ENCODE results near the gene BARHL2. TPM values are rescaled to one million over a fixed set of nuclear protein-coding genes. Genes with fewer than 3 reads are reported as not detected.

BARHL2 gene
- total RNA-seq, 2 donors from 2014 or later = not detected

DNA sequence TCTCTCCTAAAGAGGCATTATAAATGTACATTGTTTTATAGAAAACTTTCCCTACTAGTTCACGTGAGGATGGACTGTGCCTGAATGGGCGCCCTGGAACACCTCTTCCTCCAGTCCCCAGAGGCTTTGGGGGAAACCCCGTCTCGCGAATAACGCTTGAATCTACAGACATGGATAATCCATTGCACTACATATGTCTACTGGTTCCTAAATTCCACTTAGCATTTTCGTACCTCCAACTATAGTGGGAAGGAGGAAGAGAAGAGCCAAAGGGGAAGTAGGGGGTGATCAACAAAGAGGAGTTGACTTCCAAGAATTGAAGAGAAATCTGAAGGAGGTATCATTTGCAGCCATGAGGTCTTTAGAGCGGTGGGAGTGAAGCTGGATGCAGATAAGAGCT lies 11.1 kb downstream of the BARHL2 start:
- 12 to 19% methylated on average over 8 of the region's 8 CpGs for WGBS, 2 donors
- ATAC-seq = no peak
- no peaks in the 10 kb centered on the region for H3K9me3 ChIP-seq
- no peak overlapping the region for H3K27ac ChIP-seq
- DNase-seq = no peak
- H3K27me3 ChIP-seq = peaks cover 6 to 48% of the 10 kb centered on the region in 2 donors
- intact Hi-C loops (cut with DNase I) = no loop called here
- no peaks in the 10 kb centered on the region for H3K36me3 ChIP-seq (replicated peaks in 1 of 2; ENCODE audit: insufficient read depth in 1 of 2, low read depth in 2 of 2)
- no peak for TF ChIP-seq CTCF (IDR thresholded peaks at IDR 0.05)
- TF ChIP-seq POLR2A (IDR thresholded peaks at IDR 0.05) = no peak
- H3K4me3 ChIP-seq = no peak overlapping the region
- peaks cover 20% of the 10 kb centered on the region for H3K4me1 ChIP-seq

- Histone ChIP-seq H3K27ac (no peak overlapping the region), H3K36me3 (replicated peaks in 1 of 2; ENCODE audit: insufficient read depth in 1 of 2, low read depth in 2 of 2) (no peaks in the 10 kb centered on the region), H3K27me3 (peaks cover 6 to 38% of the 10 kb centered on the region in 2 donors), H3K9me3 (no peaks in the 10 kb centered on the region), H3K4me1 (peaks cover 18% of the 10 kb centered on the region), H3K4me3 (no peak overlapping the region)
- ATAC-seq (no peak), DNase-seq (no peak)
- intact Hi-C loops (cut with DNase I) = no loop called here
- WGBS, 2 donors = 8 to 14% methylated on average over 14 of the region's 14 CpGs
- TF ChIP-seq CTCF (IDR thresholded peaks at IDR 0.05) (no peak), POLR2A (IDR thresholded peaks at IDR 0.05) (no peak)
Measured at GRCh38 chr1:90704817-90705216, 12.3 kb downstream of the BARHL2 start.

DNA sequence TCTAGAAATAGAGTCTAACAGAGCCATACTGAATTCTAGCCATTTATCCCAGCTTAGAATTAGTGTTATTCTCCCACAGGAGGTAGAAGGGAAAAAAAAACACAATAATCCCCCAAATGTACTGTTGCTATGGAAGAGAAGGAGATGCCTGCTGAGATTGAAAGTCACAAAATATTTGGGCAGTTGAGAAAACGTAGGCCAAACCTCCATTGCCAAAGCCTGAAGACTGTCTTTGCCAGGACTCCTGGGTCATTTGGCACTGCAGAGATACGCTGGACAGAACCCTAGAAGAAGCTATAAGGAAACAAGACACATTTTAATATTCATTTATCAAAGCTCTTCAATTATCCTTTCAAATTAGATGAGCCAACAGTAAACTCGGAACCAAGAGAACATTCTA lies 22.3 kb downstream of the BARHL2 start:
- Histone ChIP-seq H3K9me3 (no peaks in the 10 kb centered on the region), H3K4me1 (no peaks in the 10 kb centered on the region), H3K27ac (no peak overlapping the region), H3K27me3 (no peaks in the 10 kb centered on the region), H3K36me3 (replicated peaks in 1 of 2; ENCODE audit: insufficient read depth in 1 of 2, low read depth in 2 of 2) (no peaks in the 10 kb centered on the region), H3K4me3 (no peak overlapping the region)
- no peak for TF ChIP-seq POLR2A (IDR thresholded peaks at IDR 0.05)
- TF ChIP-seq CTCF (IDR thresholded peaks at IDR 0.05) = no peak
- DNase-seq (no peak), ATAC-seq (no peak)
- WGBS, 2 donors = 46 to 61% methylated on average over 3 of the region's 3 CpGs
- intact Hi-C loops (cut with DNase I) = no loop called here

GRCh38 chr1:90687747-90688146 lies 29.4 kb downstream of the BARHL2 start:
- no peak for ATAC-seq
- WGBS, 2 donors = 61 to 83% methylated on average over 3 of the region's 3 CpGs
- intact Hi-C loops (cut with DNase I) = no loop called here

More at GRCh38 chr1:90687747-90688146, 29.4 kb downstream of the BARHL2 start:
- H3K4me1 ChIP-seq = no peaks in the 10 kb centered on the region
- no peak overlapping the region for H3K27ac ChIP-seq
- no peaks in the 10 kb centered on the region for H3K9me3 ChIP-seq
- H3K36me3 ChIP-seq (replicated peaks in 1 of 2; ENCODE audit: insufficient read depth in 1 of 2, low read depth in 2 of 2) = no peaks in the 10 kb centered on the region
- H3K27me3 ChIP-seq = no peaks in the 10 kb centered on the region
- DNase-seq = no peak
- H3K4me3 ChIP-seq = no peak overlapping the region
- TF ChIP-seq CTCF (IDR thresholded peaks at IDR 0.05) (no peak), POLR2A (IDR thresholded peaks at IDR 0.05) (no peak)
